Kidney (tissue), 14 donors: Measurements from ENCODE around the gene LZTFL1. TPM values are rescaled to one million over a fixed set of nuclear protein-coding genes. Genes with fewer than 3 reads are reported as not detected.

ENCODE experiments used
- DNase-seq, 5 donors: peaks; one replicate each; pipeline ENCODE4 v3.0.0-alpha.2; 2013 to 2020
- FAIRE-seq: peaks from 2 replicates; lab custom pipeline; 2012; peaks lifted over from hg19 to GRCh38; lab: Jason Lieb, UNC
- H3K27ac ChIP-seq, 2 donors: one replicate each; pipeline ENCODE4 v1.7.0; 2013; ENCODE audit warnings: low read depth in 2 of 2, low read length in 2 of 2, inconsistent platforms in 1 of 2
- H3K27me3 ChIP-seq: one replicate; pipeline ENCODE4 v1.7.1; 2013; ENCODE audit warnings: low read length, inconsistent platforms; ENCODE audit not compliant: control insufficient read depth, insufficient read depth
- H3K36me3 ChIP-seq, 3 donors: one replicate each; pipeline versions ENCODE4 v1.7.0 to v1.7.1; 2013; ENCODE audit warnings: low read length in 3 of 3, control low read depth in 1 of 3, inconsistent platforms in 1 of 3; ENCODE audit not compliant: insufficient read depth in 3 of 3, control insufficient read depth in 2 of 3
- H3K4me1 ChIP-seq, 3 donors: one replicate each; pipeline versions ENCODE4 v1.7.0 to v1.7.1; 2013; ENCODE audit warnings: low read length in 3 of 3, inconsistent platforms in 1 of 3, low read depth in 1 of 3; ENCODE audit not compliant: control insufficient read depth in 2 of 3, insufficient read depth in 2 of 3
- H3K4me3 ChIP-seq, 3 donors: one replicate each; pipeline versions ENCODE4 v1.7.0 to v1.8.1; 2013; ENCODE audit warnings: low read length in 3 of 3, control low read depth in 1 of 3, inconsistent platforms in 1 of 3
- H3K9ac ChIP-seq, 3 donors: one replicate each; pipeline versions ENCODE4 v1.7.0 to v1.7.1; 2013; ENCODE audit warnings: low read length in 3 of 3, control low read depth in 1 of 3, inconsistent platforms in 1 of 3
- H3K9me3 ChIP-seq, 3 donors: one replicate each; pipeline versions ENCODE4 v1.7.0 to v1.7.1; 2013; ENCODE audit warnings: low read length in 3 of 3, control low read depth in 1 of 3, inconsistent platforms in 1 of 3; ENCODE audit not compliant: control insufficient read depth in 2 of 3, insufficient read depth in 1 of 3
- intact Hi-C: fragments of 100-400 bp; cut with DNase I; formaldehyde crosslinking; loops from one replicate; pipeline ENCODE4 v1.11.1; 2022
- polyA plus RNA-seq: library from polyadenylated mRNA; stranded (reverse); fragments of 350-450 nt; fragmentation: Illumina TruSeq; extraction: RNeasy Lipid Tissue Mini Kit (QIAGEN cat#74804); gene quantifications from one replicate; pipeline ENCODE4 v1.2.3, GENCODE V29; 2014; ENCODE audit warnings: low read depth, low replicate concordance; ENCODE audit not compliant: insufficient read depth
- total RNA-seq: library from RNA; stranded (reverse); fragmentation: NEBNext Ultra II Directional; extraction: Animal tissue kit (Norgen Biotek cat#: 25700); gene quantifications from one replicate; pipeline ENCODE4 v1.2.1, GENCODE V29; 2021
- TF ChIP-seq, protein P1 (sequence below): IDR thresholded peaks from 3 replicates; pipeline ENCODE4 v1.5.1; 2012; ENCODE audit warnings: mild to moderate bottlenecking, moderate library complexity, borderline replicate concordance; ENCODE audit not compliant: insufficient read depth; ENCODE audit errors: extremely low read depth
- donor health status: control.
- donor health status: control.
- donor health status: control.
- donor health status: control.
- donor health status: control.
- donor health status: DM: yes; HTN: yes; CAD: no.
- donor health status: Normal renal cell carcinoma (clear cell type).

The LZTFL1 gene
- total and polyA plus RNA-seq, 2 donors from 2014 or later: 13.9 to 30.9 TPM

DNA sequence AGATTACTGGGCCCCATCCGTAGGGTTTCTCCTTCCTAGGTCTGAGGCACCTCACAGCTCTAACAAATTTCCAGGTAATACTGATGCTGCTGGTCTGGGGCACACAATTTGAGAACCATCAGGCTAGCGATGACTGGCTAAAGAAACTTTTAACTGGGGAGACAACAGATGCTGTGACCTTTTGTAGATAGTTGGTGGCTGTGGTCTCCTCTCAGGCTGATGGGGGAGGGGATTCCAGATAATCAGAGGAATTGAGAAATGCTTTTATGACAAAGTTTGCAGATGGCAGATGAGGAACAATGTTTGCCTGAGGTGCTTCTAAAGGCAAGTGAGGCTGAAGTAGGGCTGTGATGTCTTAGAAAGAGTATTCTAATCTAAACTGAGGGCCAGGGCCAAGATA lies 30.6 kb upstream of the LZTFL1 start:
- Histone ChIP-seq H3K27ac (no peak overlapping the region), H3K27me3 (no peaks in the 10 kb centered on the region), H3K9ac (no peak overlapping the region), H3K9me3 (no peaks in the 10 kb centered on the region), H3K4me1 (no peaks in the 10 kb centered on the region), H3K36me3 (no peaks in the 10 kb centered on the region), H3K4me3 (no peak overlapping the region)
- TF ChIP-seq, protein P1, sequence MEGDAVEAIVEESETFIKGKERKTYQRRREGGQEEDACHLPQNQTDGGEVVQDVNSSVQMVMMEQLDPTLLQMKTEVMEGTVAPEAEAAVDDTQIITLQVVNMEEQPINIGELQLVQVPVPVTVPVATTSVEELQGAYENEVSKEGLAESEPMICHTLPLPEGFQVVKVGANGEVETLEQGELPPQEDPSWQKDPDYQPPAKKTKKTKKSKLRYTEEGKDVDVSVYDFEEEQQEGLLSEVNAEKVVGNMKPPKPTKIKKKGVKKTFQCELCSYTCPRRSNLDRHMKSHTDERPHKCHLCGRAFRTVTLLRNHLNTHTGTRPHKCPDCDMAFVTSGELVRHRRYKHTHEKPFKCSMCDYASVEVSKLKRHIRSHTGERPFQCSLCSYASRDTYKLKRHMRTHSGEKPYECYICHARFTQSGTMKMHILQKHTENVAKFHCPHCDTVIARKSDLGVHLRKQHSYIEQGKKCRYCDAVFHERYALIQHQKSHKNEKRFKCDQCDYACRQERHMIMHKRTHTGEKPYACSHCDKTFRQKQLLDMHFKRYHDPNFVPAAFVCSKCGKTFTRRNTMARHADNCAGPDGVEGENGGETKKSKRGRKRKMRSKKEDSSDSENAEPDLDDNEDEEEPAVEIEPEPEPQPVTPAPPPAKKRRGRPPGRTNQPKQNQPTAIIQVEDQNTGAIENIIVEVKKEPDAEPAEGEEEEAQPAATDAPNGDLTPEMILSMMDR: no peak
- intact Hi-C loops: no loop called here
- no peak for DNase-seq
- FAIRE-seq: no peak

DNA sequence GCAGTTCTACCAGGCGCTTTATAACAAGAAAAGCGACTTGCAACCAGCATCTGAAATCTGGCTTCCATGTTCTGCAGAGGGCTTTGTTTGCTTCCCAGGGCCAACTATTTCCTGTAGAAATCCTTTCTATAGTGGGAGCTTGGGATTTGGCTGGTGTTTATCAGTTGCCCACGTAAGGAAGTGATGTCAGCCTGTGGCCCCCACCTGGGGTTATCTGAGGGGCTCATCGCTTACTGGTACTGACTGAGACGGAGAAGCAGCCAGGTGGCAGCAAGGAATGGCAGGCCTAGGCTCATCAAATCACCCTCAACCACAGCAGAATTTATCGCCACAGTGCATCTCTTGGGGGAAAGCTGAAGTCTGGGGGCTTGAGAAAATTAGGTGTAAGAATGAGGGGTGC lies 29.9 kb upstream of the LZTFL1 start:
- H3K9me3 ChIP-seq: no peaks in the 10 kb centered on the region
- H3K27ac ChIP-seq: no peak overlapping the region
- no peaks in the 10 kb centered on the region for H3K4me1 ChIP-seq
- TF ChIP-seq, protein P1: no peak
- intact Hi-C loops: no loop called here
- H3K9ac ChIP-seq: no peak overlapping the region
- no peaks in the 10 kb centered on the region for H3K27me3 ChIP-seq
- no peak for DNase-seq
- H3K4me3 ChIP-seq: no peak overlapping the region
- FAIRE-seq: no peak
- H3K36me3 ChIP-seq: no peaks in the 10 kb centered on the region

DNA sequence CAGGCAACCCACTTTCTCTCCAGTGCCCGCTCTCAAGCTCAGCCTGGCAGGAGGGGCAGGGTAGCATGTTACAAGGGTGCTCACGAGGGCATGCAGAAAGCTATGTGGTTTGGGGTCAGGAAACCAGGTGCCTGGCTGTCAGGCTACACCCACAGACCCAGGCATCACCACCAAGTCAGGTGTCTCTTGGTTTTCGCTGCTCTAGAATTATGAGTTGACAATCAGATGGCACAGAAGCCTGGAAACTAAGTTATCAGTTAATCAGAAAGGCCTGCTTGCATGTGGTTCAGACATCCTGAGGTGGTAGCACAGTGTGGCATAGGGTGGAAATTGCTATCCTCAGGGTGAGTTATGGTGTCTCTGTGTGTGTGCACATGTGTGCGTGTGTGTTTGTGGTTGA lies 28.2 kb upstream of the LZTFL1 start:
- intact Hi-C loops: no loop called here
- Histone ChIP-seq H3K27me3 (no peaks in the 10 kb centered on the region), H3K36me3 (no peaks in the 10 kb centered on the region), H3K9ac (no peak overlapping the region), H3K9me3 (no peaks in the 10 kb centered on the region), H3K27ac (no peak overlapping the region), H3K4me1 (no peaks in the 10 kb centered on the region), H3K4me3 (no peak overlapping the region)
- DNase-seq (no peak), FAIRE-seq (no peak)
- TF ChIP-seq, protein P1: no peak

DNA sequence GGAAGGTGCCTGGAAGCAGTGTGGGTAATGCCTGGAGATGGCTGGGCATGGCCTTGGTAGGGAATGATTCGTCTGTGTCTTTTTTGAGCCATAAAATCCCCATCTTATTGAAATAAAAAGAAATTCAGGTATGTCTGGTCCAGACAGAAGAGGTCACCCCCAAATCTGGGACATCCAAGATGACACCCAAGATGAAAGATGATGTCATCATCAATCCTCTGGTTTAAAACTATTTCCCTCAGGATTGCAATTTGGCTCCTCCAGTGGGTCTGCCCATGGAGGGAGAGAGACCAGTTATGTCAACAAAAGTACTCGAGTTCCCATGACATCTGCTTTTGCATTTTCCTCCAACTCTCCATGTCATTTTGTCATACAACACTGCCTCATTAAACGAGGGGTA lies 27.7 kb upstream of the LZTFL1 start:
- no peak overlapping the region for H3K4me3 ChIP-seq
- DNase-seq (no peak), FAIRE-seq (no peak)
- H3K4me1 ChIP-seq: no peaks in the 10 kb centered on the region
- intact Hi-C loops: no loop called here
- no peak overlapping the region for H3K9ac ChIP-seq
- TF ChIP-seq, protein P1: no peak
- no peaks in the 10 kb centered on the region for H3K9me3 ChIP-seq
- H3K27me3 ChIP-seq: no peaks in the 10 kb centered on the region
- no peaks in the 10 kb centered on the region for H3K36me3 ChIP-seq
- no peak overlapping the region for H3K27ac ChIP-seq
